Left ventricle myocardium inferior (tissue), 1 donor: Measurements from ENCODE around the gene PSEN1. TPM values are rescaled to one million over a fixed set of nuclear protein-coding genes. Genes with fewer than 3 reads are reported as not detected.

ENCODE experiments used
- DNase-seq: peaks from one replicate; pipeline ENCODE4 v3.0.0-alpha.2; 2020
- H3K27ac ChIP-seq: fragments of 200-600 bp; replicated peaks from 2 replicates; pipeline ENCODE4 v1.8.0; 2021
- H3K27me3 ChIP-seq: fragments of 200-600 bp; 2 replicates; pipeline ENCODE4 v1.8.0; 2021; ENCODE audit warnings: low read depth
- H3K36me3 ChIP-seq: fragments of 200-600 bp; 2 replicates; pipeline ENCODE4 v1.8.0; 2021
- H3K4me1 ChIP-seq: fragments of 200-600 bp; 2 replicates; pipeline ENCODE4 v1.8.0; 2021
- H3K4me3 ChIP-seq: fragments of 200-600 bp; 2 replicates; pipeline ENCODE4 v1.8.0; 2021; ENCODE audit warnings: mild to moderate bottlenecking, moderate library complexity
- H3K9me3 ChIP-seq: fragments of 200-600 bp; replicated peaks from 2 replicates; pipeline ENCODE4 v1.8.0; 2021
- CTCF ChIP-seq: fragments of 200-600 bp; IDR thresholded peaks from 2 replicates; pipeline ENCODE4 v1.8.0; 2021; ENCODE audit warnings: antibody characterized with exemption, mild to moderate bottlenecking, borderline replicate concordance
- intact Hi-C: fragments of 100-400 bp; cut with micrococcal nuclease; formaldehyde crosslinking; loops from one replicate; pipeline ENCODE4 v1.11.0; 2022
- total RNA-seq: library from RNA; stranded (reverse); fragmentation: NEBNext Ultra II Directional; extraction: Animal tissue kit (Norgen Biotek cat#: 25700); gene quantifications from one replicate; pipeline ENCODE4 v1.2.1, GENCODE V29; 2021
- donor health status: DM: no; HTN: yes; CAD: no; lungs with severe emphysema.

PSEN1 gene
- total RNA-seq, 1 donor from 2014 or later = 25.2 TPM

- Histone ChIP-seq H3K36me3 (peaks cover 37% of the 10 kb centered on the region), H3K9me3 (no peaks in the 10 kb centered on the region)
- intact Hi-C loops = no loop called here
Observed at GRCh38 chr14:73272393-73272792, 136.1 kb downstream of the PSEN1 start.

More at GRCh38 chr14:73272393-73272792, 136.1 kb downstream of the PSEN1 start:
- no peak for TF ChIP-seq CTCF
- no peak overlapping the region for H3K27ac ChIP-seq
- DNase-seq = no peak
- peaks cover 14% of the 10 kb centered on the region for H3K4me1 ChIP-seq
- no peaks in the 10 kb centered on the region for H3K27me3 ChIP-seq
- no peak overlapping the region for H3K4me3 ChIP-seq

Other genes starting within 250 kb of the PSEN1 start
- 37.7 TPM for gene DPF3, start 242.4 kb upstream of the PSEN1 start, total RNA-seq
- 6.9 TPM for gene DCAF4, start 210.0 kb upstream of the PSEN1 start, total RNA-seq
- 14.4 TPM for gene ZFYVE1, start 109.4 kb upstream of the PSEN1 start, total RNA-seq
- 36.9 TPM for gene RBM25, start 78.0 kb upstream of the PSEN1 start, total RNA-seq
- 1.2 TPM for gene PAPLN, start 101.0 kb downstream of the PSEN1 start, total RNA-seq